PFSK-1 (cell line): Measurements from ENCODE around the gene GPR42.

Experiments
- FOXP2 ChIP-seq: optimal IDR thresholded peaks from 2 replicates; pipeline ENCODE3; 2011; ENCODE audit warnings: borderline replicate concordance, control low read depth, inconsistent platforms; ENCODE audit not compliant: insufficient read depth; ENCODE audit errors: extremely low read length, extremely low read depth
- POLR2AphosphoS5 ChIP-seq: IDR thresholded peaks from 2 replicates; pipeline ENCODE4 v1.6.1; 2012; ENCODE audit warnings: low read depth, mild to moderate bottlenecking, control low read depth, low read length, moderate library complexity
- TAF1 ChIP-seq: IDR thresholded peaks from 2 replicates; pipeline ENCODE4 v1.6.1; 2012; ENCODE audit warnings: low read length, control low read depth, borderline replicate concordance; ENCODE audit not compliant: insufficient read depth
- TF ChIP-seq, protein P1 (sequence below), 2 experiments: IDR thresholded peaks; 2 replicates each; pipeline versions ENCODE4 v1.6.1 to v1.8.0; 2011 to 2012; ENCODE audit warnings: low read depth in 2 of 2, low read length in 2 of 2, control low read depth in 1 of 2, inconsistent platforms in 1 of 2, mild to moderate bottlenecking in 1 of 2, moderate library complexity in 1 of 2; ENCODE audit not compliant: insufficient read depth in 1 of 2

DNA sequence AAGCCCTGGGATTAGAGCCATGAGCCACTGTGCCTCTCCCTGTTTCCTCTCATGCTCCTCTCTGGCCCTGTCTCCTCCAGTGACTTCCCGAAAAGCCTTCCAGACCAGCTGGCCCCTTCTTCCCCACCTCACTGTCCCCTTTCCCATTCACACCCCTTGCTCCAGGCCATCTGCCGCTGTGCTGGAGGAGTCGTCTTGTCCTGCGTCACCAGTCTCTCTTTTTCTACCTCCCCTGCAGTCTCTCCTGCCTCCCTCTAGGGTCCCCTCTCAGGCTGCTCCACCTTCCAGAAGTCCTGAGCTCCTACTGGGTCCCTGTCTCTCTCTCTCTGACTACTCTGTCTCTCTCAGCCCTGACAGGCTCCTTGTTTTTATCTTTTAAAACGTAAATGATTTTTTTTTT, 28.4 kb upstream of the GPR42 start:
- TF ChIP-seq, protein P1, sequence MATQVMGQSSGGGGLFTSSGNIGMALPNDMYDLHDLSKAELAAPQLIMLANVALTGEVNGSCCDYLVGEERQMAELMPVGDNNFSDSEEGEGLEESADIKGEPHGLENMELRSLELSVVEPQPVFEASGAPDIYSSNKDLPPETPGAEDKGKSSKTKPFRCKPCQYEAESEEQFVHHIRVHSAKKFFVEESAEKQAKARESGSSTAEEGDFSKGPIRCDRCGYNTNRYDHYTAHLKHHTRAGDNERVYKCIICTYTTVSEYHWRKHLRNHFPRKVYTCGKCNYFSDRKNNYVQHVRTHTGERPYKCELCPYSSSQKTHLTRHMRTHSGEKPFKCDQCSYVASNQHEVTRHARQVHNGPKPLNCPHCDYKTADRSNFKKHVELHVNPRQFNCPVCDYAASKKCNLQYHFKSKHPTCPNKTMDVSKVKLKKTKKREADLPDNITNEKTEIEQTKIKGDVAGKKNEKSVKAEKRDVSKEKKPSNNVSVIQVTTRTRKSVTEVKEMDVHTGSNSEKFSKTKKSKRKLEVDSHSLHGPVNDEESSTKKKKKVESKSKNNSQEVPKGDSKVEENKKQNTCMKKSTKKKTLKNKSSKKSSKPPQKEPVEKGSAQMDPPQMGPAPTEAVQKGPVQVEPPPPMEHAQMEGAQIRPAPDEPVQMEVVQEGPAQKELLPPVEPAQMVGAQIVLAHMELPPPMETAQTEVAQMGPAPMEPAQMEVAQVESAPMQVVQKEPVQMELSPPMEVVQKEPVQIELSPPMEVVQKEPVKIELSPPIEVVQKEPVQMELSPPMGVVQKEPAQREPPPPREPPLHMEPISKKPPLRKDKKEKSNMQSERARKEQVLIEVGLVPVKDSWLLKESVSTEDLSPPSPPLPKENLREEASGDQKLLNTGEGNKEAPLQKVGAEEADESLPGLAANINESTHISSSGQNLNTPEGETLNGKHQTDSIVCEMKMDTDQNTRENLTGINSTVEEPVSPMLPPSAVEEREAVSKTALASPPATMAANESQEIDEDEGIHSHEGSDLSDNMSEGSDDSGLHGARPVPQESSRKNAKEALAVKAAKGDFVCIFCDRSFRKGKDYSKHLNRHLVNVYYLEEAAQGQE (IDR thresholded peaks at IDR 0.05; ENCODE audit: insufficient read depth in 1 of 2, low read depth in 2 of 2, low read length in 2 of 2): no peak
- TF ChIP-seq POLR2AphosphoS5: no peak
- TF ChIP-seq FOXP2: no peak
- no peak for TF ChIP-seq TAF1
